Diencephalon (tissue), 1 donor: Measurements from ENCODE around the gene PMM2. TPM values are rescaled to one million over a fixed set of nuclear protein-coding genes. Genes with fewer than 3 reads are reported as not detected.

Experiments used
- total RNA-seq: library from RNA; depleted of rRNA; stranded (reverse); fragments of >200 nt; gene quantifications from one replicate; pipeline ENCODE4 v1.2.3, GENCODE V29; 2014

Gene PMM2
- 8.1 TPM for total RNA-seq

DNA sequence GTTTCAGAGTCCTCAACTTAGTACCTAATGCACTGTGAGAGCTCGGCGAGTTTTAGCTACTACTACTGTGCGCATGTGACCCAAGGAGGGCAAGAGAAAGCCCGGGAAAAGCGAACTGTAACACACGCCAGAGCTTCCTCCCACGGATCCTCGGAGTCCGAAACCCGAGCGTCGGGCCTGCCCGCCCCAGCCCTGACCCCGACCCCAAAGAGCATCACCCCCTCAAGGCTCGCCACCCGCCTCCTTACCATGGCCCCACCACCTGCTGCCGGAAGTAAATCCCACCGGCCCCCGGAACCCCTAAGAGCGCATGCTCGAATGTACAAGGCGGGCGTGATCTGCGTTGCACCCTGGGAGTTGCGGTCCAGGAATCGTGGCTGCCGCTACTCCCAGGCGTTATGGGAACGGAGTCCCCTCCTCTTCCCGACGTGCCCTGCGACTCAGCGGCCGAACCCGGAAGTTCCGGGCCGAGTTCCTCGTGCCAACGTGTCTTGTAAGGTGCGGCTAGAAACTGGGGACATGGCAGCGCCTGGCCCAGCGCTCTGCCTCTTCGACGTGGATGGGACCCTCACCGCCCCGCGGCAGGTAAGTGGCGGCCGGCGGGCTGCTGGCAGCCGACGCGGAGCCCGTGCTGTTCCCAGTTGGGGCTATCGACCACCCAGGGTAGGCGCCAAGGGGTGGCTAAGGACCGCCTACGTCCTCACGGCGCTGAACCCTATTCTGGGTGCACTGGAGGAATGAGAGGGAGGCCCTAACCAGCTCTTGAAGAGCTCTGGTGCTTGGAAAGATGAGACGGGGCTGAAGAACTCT, at the start of gene PMM2, which contains the start of gene TMEM186:
Gene PMM2, plus strand, starts transcription at position 476 of the 810 bp plus-strand sequence. Its CDS starts 44 bp downstream, at position 520.
Gene TMEM186, minus strand, starts transcription at position 276 of the 810 bp plus-strand sequence. Its CDS starts 25 bp downstream, at position 251.

GRCh38 chr16:8868416-8869211, 71.0 kb downstream of the PMM2 start, which contains the start of gene CARHSP1:
Gene CARHSP1 (minus strand): TSS chr16:8869006. CDS start chr16:8859328, 9,678 bp downstream.

GRCh38 chr16:8882041-8882617, 84.5 kb downstream of the PMM2 start, which contains the start of gene LITAFD:
Gene LITAFD (plus strand): TSS chr16:8882351. CDS start chr16:8884356, 2,005 bp downstream.

Other genes with a start within 250 kb of the PMM2 start
- not detected for gene TMEM114, start 207.3 kb upstream of the PMM2 start, total RNA-seq
- 17.5 TPM for gene METTL22, start 176.1 kb upstream of the PMM2 start, total RNA-seq
- 211 TPM for gene ABAT, start 123.2 kb upstream of the PMM2 start, total RNA-seq
- 8.5 TPM for gene TMEM186, start 200 bp upstream of the PMM2 start, total RNA-seq
- 95.0 TPM for gene CARHSP1, start 71.2 kb downstream of the PMM2 start, total RNA-seq
- gene LITAFD, start 84.5 kb downstream of the PMM2 start, total RNA-seq, result not detected
- 106 TPM for gene USP7, start 166.1 kb downstream of the PMM2 start, total RNA-seq